Measurements from ENCODE around the gene GARNL3.

Gene GARNL3, protein sequence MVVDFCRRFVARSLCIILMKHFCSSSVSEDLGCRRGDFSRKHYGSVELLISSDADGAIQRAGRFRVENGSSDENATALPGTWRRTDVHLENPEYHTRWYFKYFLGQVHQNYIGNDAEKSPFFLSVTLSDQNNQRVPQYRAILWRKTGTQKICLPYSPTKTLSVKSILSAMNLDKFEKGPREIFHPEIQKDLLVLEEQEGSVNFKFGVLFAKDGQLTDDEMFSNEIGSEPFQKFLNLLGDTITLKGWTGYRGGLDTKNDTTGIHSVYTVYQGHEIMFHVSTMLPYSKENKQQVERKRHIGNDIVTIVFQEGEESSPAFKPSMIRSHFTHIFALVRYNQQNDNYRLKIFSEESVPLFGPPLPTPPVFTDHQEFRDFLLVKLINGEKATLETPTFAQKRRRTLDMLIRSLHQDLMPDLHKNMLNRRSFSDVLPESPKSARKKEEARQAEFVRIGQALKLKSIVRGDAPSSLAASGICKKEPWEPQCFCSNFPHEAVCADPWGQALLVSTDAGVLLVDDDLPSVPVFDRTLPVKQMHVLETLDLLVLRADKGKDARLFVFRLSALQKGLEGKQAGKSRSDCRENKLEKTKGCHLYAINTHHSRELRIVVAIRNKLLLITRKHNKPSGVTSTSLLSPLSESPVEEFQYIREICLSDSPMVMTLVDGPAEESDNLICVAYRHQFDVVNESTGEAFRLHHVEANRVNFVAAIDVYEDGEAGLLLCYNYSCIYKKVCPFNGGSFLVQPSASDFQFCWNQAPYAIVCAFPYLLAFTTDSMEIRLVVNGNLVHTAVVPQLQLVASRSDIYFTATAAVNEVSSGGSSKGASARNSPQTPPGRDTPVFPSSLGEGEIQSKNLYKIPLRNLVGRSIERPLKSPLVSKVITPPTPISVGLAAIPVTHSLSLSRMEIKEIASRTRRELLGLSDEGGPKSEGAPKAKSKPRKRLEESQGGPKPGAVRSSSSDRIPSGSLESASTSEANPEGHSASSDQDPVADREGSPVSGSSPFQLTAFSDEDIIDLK

DNA sequence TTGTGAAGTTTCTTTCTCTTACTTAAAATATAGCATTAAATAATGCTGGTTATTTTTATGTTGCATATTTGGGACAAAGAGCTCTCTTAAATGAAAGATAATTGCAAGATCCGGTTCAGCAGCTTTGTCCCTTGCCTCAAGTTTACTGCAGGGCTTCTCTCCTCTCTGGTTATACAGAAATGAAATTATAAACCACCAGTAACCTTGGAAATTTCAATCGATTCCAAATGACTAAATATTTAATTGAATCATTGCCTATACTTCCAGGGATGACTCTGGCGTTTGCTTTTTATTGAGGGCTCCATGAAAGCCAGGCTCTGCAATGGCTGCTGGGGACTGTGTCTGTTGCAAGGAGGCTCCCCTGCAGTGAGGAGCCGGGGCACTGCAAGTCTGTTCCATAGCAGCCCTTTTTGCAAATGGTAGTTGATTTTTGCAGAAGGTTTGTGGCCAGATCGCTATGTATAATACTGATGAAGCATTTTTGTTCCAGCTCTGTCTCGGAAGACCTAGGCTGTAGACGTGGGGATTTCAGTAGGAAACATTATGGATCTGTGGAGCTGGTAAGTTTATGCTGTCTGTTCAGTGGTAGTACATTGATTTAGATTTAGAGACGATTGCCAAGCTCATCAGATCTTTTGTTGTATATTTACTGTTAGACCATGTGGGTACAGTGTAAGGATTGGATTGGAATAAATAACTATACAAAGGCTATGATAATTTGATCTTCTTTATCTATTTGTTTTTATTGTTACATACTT, at the start of gene GARNL3:
Gene GARNL3, plus strand, starts transcription at position 313 of the 758 bp plus-strand sequence. Its CDS starts 104 bp downstream, at position 417.
- DNase-seq = peak in 2 of 3 experiments; percentile 59 to 79

DNA sequence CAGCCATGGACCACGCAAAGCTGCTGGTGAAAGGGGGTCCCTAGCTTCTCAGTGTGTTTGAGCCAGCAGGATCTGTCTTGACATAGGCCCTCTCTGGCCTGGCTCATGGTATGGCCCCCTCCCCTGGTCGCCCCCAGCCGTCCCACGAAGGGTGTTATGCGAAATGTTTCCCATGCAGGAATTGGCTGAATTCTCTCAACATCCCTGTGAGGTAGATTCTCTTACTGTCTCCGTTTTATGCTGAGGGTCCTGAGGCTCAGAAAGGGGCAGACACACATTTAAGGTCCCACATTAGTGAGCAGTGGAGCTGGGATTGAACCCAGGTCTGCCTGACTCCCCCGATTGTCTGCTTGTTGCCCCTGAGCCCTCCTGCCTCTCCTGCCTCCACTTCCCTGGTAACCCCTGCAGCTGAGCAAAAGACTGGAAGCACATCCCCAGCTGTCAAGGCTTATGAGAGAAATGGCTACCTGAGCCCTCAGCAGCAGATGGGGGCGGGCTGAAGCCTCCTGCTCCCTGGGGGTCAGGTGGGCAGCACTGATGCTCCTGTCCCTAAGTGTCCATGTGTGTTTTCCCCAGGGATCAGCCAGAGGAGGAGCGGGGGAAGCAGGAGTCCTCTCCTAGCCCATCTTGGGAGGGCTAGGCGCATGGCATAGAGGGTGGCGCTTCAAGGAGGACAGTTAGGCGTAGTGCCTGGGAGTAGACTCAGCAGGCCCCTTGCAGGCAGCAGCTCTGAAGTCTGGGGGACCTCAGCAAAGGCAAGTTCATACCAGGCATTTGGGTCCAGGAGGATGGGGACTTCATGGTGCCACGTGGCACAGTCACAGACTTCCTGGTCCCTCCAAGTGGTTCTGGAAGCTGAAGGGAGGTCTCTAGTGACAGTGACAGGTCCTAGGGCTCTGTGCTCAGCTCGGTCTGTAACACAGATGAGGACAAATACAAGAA, 49.0 kb upstream of the GARNL3 start:
- DNase-seq = no peak

DNA sequence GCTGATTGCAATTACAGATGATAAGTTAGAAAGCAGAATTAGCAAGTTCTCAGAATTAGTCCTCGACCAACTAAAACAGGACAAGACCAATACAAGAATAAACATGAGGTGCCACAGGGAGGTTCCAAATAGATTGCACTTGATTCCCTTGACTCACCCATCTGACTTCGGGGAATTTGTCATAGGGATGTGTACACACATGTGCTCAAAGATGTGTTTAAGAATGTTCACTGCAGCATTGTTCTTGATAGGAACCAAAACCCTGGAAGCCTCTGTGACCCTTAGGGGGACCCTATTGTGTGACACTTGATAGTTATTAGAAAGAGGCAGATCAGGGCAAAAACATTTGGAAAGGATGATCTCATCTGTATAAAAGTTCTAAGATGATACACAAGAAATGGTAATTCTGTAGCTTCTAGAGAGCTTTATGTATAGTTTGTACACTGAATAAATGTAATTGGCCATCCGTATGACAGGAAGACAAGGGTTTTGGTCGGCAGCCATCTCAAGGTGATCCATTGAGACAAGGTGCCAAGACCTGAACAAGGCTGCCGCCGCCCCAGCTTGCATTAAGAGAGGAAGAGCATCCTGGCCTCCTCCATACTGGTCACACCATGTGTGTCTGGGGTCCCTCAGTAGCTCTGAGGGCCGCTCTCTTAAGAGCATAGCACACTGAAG, 48.2 kb upstream of the GARNL3 start:
- DNase-seq = no peak

DNA sequence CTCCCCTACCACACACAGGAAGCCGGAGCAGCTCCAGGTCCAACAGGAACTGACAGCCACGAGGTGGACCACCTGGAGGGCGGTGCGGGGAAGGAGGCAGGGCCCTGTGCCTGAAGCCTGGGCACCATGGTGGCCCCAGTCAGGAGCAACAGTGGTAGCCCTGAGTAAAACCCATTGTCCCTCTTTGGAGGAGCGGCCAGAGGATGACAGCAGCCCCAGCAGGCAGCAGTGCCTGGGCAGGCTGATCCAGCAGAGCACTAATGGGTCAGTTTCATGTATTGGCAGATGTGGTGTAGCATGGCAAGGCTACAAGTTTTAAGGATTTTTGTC, 47.7 kb upstream of the GARNL3 start:
- DNase-seq = no peak

DNA sequence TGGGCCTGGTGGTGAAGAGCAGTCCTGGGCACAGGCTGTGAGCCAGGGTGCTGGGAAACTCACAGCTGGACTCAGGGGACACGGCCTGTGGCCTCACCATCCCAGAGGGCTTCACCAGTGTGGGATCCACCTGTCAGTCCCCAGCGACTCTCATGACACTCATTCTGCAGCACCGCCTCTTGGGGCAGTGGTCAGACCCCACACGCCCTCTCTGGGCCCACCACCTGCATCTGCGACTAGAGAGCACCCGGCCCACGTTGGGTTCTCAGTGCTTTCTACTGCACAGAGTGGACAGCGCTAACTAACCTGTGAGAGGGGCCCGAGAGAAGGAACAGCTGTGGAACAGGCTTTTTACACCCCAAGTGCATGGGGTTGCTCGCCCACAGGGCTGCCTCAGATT, 45.8 kb upstream of the GARNL3 start:
- DNase-seq = no peak

DNA sequence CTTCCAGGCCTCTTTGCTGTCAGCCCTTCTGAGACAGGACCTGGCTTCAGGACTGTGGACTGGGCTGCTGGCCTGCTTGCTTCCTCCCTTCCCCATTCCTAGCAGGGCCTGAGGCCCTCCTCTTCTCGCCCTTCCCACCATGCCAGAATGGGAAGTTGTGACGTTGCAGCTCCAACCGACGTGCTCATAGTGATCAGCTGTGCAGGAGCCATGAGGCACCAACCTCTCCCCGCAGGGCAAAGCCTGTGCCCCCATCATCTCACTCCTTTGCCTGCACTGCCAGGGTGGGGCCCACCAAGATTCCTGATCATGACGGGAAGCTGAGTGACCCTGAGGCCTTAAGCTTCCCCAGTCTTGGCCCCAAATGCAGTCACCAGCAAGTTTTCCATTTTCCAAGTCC, 45.1 kb upstream of the GARNL3 start:
- no peak for DNase-seq

DNA sequence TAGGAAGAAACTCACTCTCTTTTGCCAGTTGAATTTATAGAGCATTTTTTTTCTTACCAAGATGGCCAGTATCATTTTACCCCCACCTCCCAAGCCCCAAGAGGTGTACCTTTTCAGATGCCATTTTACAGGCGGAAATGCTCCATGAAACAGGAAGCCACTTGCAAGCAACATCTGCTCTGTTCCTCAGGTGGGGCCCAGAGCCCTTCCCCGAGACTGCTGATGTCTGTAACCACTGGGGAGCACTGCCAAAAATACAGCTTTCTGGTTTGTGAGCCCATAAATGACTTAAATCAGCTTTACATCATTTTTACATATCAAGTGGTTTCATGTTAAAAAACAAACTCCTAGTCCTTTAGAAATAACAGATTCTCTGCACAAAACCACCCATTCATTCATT, 42.9 kb upstream of the GARNL3 start:
- DNase-seq = no peak

DNA sequence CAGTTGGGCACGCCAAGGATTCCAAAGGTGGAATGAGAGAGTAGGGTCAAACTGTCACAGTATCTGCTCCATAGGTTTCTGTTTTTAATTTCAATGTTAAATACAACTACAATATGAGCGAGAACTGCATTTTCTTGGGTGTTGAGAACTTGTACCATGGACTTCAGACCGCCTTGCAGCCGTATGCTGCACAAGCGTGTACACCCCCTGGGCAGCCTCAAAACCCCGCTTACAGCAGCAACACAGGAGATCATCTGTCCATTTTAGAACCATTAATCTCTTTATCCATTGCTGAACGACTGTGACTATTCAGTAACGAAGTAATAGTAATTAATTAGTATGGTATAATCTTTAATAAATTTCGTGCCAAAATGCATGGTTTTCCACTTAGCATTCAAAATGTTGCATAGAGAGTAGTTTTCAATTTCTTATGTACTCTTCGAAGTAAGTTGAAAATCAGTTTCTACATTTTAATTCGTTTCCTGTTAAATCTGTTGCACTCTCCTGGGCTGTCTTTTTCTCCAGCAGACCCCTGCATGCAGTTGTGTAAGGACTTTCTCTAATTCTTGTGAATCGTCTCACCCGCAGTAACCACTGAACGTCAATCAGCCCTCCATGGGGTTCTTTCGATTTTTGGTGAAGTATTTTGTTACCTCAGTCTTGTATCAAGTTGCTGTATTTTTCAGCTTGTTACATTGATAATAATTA, 42.0 kb upstream of the GARNL3 start:
- no peak for DNase-seq

DNA sequence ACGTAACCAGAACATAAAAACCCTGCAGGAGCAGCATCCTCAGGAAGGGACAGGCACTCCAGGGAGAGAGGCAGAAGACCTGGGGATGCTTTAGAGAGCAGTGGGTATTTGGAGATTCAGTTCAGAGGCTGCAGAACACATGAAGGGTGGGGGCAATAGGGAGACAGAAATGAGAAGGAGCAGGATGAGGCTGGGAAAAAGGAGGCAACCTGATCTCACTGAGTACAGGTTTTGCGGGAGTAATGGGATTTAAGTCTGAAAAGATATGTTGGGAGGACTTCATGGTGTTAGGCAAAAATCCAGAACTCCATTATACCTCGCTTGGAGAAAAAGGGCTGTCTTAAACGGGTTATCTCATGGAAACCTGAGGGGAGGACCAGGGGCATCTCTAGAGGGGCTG, 41.3 kb upstream of the GARNL3 start:
- DNase-seq = peak in 1 of 3 experiments; percentile 36

DNA sequence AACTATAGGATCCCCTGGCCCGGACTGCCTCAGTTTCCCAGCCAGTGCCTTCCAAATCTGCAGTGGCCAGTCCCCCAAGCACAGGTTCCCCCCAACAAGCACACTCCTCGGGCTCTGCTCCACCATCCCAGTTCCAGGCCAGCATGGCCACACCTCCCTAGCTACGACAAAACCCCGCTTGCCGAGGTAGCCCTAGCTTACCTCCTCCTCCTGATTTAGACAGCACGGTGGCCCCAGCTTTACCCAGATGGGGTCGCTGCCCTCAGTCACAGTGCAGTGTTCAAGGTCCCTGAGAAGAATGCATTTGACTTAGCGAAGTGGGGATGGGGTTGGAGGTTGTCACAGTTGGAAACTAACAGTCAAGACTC, 40.8 kb upstream of the GARNL3 start:
- DNase-seq = peak in 1 of 3 experiments; percentile 38

DNA sequence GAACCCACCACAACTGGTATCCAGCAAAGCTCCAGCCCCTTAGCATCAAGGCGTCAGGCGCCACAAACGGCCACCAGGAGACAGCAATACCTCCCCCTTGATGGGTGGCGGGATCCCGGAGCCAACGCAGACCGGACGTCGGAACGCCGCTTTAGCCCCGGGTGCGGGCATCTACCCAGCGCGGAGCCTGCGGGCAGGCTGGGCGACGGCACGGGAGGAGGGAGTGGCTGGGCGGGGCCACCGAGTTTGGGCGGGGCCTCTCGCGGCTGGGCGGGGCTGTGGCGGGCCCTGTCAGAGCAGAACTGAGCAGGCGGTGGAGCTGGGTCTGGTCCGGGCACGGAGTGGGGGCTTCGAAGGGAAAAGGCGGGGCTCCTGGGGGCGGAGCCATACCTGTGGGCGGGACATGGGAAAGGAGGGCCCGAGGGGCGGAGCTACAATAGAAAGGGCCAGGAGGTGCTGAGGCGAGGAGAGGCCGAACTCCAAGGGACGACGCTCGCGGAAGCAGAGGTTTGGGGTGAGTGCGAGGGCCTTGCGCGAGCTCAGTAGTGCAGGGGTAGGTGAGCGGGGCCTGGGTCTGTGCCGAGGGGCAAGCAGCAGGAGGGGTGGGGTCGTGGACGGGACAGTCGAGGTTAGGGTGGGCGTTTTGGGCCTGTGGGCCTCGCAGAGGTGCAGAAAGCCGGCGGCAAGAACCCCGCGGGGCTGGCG, 40.2 kb upstream of the GARNL3 start:
- peak; percentile 60 to 97 (median 94) for DNase-seq

DNA sequence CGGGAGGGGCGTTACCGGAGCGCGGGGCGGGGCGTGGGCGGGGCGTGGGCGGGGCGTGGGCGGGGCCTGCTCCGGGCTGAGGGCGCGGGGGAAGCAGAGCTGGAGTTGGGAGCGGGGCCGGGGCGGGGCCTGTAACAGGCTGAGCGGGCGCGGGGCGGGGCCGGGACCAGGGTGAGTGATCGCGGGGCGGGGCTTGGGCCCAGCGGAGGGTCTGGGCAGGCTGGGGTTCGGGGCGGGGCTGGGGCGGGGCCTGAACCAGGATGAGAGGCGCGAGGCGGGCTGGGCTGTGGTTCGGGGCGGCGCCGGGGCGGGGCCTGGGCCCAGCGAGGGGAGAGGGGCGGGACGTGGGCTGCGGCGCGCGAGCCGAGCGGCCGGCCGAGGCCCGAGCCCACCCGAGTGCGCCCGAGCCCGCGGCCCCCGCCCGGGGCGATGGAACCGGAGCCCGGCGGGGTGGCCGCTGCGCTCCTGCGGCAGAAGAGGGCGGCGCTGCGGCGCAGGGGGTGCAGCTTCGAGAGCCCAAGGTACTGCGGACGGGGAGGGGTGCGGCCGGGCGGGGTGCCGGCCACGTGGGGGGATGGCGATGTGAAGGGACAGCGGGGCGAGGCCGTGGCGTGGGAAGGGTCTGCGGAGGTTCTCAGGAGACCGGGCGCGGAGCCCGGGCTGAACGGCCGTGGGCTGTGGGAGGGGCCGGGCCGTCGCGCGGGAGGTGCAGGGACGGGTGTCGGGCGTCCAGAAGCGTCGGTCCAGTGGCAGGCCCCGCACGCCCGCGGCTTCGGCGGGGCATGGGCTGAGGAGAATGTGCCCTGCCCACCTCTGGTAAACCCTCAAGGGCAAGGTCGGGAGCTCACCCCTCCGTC, 39.5 kb upstream of the GARNL3 start:
- peak; percentile 75 to 95 (median 91) for DNase-seq

DNA sequence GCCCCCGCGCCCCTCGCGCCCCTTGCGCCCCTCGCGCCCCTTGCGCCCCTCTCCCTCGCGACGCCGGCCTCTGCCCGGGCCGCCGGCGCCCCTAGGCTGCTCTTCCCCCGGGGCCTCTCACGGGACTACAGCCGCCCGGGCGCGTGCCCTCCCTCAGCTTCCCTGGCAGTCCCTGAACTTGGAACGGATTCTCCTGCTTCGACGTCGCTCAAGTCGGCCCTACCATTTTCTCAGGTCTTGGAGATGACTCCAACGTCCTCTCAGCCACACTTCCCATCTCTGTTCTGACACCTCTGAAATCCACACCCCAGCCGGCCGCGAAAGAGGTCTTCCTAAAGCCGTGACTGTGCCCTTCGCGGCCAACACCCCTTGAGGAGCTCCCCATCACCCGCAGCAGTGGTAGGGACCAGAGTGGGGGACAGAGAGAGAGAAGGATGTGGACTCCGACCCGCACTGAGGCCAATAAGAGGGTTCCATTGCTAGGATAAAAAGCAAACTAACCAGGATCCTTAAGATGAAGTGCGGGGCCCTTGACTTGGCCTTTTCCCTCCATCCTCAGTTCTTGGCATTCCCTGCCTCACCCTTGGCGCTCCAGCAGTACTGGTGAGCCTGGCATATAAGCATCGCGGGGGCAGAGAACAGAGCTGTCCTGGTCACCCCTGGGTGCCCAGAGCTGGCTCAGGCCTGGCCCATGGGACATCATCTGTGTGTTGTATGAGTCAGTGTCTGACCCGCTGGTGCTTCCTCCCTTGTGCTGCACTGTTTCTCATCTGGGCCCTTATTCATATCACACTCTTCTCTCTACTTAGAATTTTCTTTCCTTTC, 38.6 kb upstream of the GARNL3 start:
- DNase-seq = peak in 2 of 3 experiments; percentile 44 to 59

DNA sequence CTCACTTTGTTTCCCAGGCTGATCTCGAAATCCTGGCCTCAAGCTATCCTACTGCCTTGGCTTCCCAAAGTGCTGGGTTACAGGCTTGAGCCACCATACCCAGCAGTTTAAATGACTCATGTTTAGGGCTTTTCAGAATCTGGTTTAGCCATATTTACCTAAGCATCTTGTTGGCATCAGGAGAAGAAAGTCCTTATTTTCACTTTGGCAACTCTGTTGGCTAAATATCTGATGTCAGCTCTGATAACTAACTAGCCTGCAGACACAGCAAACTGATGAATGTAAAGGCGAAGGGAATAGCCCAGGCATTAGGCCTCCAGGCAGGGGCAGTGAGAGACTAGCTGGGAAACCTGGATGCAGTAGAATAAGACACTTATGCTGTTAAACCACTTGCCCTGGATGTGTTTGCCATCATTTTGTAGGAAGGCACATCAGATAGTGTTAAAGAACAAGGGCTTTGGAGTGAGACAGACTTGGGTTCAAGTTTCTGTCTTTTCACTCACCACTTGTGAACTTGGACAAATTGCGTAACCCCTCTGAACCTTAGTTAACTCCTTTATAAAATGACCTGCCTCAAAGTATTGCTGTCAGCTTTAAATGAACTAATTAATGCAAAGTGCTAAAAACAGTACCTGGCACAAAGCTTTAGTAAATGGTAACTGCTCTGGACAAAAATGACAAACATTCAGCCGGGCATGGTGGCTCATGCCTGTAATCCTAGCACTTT, 34.7 kb upstream of the GARNL3 start:
- no peak for DNase-seq

DNA sequence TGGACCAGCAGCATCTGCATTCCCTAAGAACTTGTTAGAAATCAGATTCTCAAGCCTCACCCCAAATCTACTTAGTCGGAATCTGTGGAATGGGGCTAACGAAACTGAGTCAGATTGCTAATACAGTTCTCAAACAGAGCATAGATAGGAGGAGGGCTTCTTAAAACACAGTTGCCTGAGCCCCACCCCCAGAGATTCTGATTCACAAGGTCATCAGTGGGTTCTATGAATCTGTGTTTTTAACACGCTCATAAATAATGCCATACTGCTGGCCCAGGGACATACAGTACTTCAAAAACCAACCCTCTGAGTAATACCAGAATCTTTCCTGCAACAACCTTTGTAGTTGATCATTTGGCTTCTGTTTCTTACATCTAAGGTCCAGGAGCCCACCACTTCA, 32.9 kb upstream of the GARNL3 start:
- no peak for DNase-seq

DNA sequence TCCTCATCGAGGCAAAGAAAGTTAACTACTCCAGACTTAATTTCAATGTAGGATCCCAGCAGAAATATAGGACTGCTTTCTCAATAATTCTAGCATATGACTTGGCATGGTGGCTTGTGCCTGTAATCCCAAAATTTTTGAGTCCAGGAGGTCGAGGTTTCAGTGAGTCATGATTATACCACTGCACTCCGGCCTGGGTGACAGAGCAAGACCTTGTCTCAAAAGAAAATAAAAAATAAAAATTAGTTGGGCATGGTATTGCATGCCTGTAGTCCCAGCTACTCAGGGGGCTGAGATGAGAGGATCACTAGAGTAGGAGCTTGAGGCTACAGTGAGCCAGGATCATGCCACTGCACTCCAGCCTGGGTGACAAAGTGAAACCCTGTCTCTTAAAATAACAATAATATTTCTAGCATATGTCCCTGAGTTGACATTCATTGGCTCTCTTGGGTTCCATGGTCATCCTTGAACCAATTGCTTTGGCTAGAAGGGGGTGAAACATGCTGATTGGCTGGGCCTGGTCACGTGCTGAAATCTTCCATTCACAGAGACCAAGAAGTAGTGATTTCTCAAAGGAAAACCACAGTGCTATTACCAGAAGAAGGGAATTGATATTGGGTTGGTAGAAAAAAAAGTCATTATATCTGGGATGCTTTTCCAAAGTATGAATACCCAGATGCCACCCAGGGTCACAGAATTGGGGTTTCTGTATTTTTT, 31.6 kb upstream of the GARNL3 start:
- DNase-seq = no peak

DNA sequence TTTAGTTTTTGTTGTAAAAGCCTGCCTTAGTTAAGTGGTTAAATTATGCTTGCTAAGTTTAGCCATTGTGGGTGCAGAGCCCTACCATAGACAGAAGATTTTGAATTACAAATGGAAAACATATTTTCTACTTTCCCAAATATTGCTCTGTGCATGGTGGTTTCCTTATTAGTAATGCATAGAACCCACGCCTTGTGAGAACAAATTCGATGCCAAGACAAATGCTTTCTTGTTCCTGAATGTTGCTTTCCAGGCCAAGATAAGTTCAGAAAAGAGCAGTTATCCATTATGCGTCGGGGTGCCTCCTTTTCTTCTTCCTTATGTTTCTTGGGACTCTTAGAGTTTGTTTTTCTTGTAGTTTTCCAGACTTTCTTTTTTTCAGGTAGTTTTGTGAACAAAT, 31.0 kb upstream of the GARNL3 start:
- no peak for DNase-seq

Measured in NCI-H1417 (cell line).